ENCODE data around the gene MACROD2.

- TF ChIP-seq ZNF274 (IDR thresholded peaks at IDR 0.05; ENCODE audit: low read depth, low read length) (no peak), YY1 (IDR thresholded peaks at IDR 0.05; ENCODE audit: insufficient read depth, insufficient read length) (no peak)
Measured at GRCh38 chr20:14431568-14431967, 436.3 kb downstream of the MACROD2 start.
